Activated T-helper 1 cell treated with anti-CD3 and anti-CD28 coated beads, Interleukin-12 subunit alpha, Interleukin-12 subunit beta, Interleukin-2, Interleukin-4 antibody, amounts not matched to agents 30 ng/mL and 10 ng/mL and 1 ng/mL, durations not matched to agents 14 hours and 24 hours and 36 hours (primary cell): Measurements from ENCODE around the gene MRGPRX1. TPM values are rescaled to one million over a fixed set of nuclear protein-coding genes. Genes with fewer than 3 reads are reported as not detected.
"Not testable (repeated sequence)": the region's sequence is repeated elsewhere in the genome, so short reads cannot be mapped to it uniquely, and the experiment has no call there.

Experiments
- DNase-seq: peaks from one replicate; pipeline ENCODE4 v3.0.0; 2021; ENCODE audit warnings: low spot score
- H3K27ac Mint-ChIP-seq: one replicate; pipeline ENCODE4 v1.8.0; 2021; ENCODE audit warnings: mild to moderate bottlenecking, mixed read lengths
- H3K27me3 Mint-ChIP-seq: one replicate; pipeline ENCODE4 v1.8.0; 2022; ENCODE audit warnings: mild to moderate bottlenecking, moderate library complexity, mixed read lengths; ENCODE audit not compliant: insufficient read depth
- H3K36me3 Mint-ChIP-seq: one replicate; pipeline ENCODE4 v1.8.0; 2021; ENCODE audit warnings: low read depth, mixed read lengths
- H3K4me1 Mint-ChIP-seq: one replicate; pipeline ENCODE4 v1.8.0; 2021; ENCODE audit warnings: low read depth, mixed read lengths
- H3K4me3 Mint-ChIP-seq: one replicate; pipeline ENCODE4 v1.8.0; 2021; ENCODE audit warnings: mild to moderate bottlenecking, moderate library complexity, mixed read lengths
- H3K9me3 Mint-ChIP-seq: one replicate; pipeline ENCODE4 v1.8.0; 2021; ENCODE audit warnings: mixed read lengths
- intact Hi-C: fragments of 100-400 bp; cut with micrococcal nuclease; formaldehyde crosslinking; loops from one replicate; pipeline ENCODE4 v1.15.1; 2024
- total RNA-seq: library from RNA; stranded (reverse); gene quantifications from 2 replicates; pipeline ENCODE4 v1.2.3, GENCODE V29; 2022

The MRGPRX1 gene
- total RNA-seq, 1 donor from 2014 or later, result not detected

- H3K27ac Mint-ChIP-seq, H3K4me1 Mint-ChIP-seq, H3K9me3 Mint-ChIP-seq, H3K4me3 Mint-ChIP-seq, DNase-seq, H3K27me3 Mint-ChIP-seq, intact Hi-C loops, H3K36me3 Mint-ChIP-seq: not testable (repeated sequence)
These were observed 13.8 kb downstream of the MRGPRX1 start for GRCh38 chr11:18925426-18925825.

DNA sequence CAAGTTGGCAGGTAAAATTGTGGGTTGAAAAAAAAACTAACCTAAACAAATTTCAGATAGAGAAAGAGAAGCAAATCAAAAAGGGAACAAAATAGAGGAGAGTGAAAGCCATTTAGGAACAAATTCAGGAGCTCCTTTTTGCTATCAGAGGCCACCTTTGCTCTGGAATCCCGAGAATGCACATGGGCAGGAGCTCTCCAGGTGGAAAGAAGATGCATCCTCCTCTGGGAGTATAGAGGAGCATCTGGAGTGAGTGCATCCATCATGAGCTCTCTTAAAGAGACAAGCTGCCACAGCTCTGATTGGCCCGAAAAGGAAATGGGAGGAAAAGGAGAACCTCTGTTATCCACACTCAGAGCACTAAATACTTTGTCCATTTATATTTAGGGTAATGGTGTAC, 26.3 kb downstream of the MRGPRX1 start:
- Mint-ChIP-seq H3K4me1 (no peaks in the 10 kb centered on the region), H3K36me3 (no peaks in the 10 kb centered on the region), H3K9me3 (no peaks in the 10 kb centered on the region), H3K4me3 (no peak overlapping the region), H3K27me3 (no peaks in the 10 kb centered on the region), H3K27ac (no peak overlapping the region)
- no peak for DNase-seq
- intact Hi-C loops, result no loop called here

- no peak for DNase-seq
- no peaks in the 10 kb centered on the region for H3K4me1 Mint-ChIP-seq
- no peaks in the 10 kb centered on the region for H3K36me3 Mint-ChIP-seq
- H3K27ac Mint-ChIP-seq, result no peak overlapping the region
- peaks cover 3% of the 10 kb centered on the region for H3K27me3 Mint-ChIP-seq
- no peak overlapping the region for H3K4me3 Mint-ChIP-seq
- H3K9me3 Mint-ChIP-seq, result no peaks in the 10 kb centered on the region
- intact Hi-C loops, result no loop called here
These were observed 31.8 kb downstream of the MRGPRX1 start for GRCh38 chr11:18907391-18907790.

DNA sequence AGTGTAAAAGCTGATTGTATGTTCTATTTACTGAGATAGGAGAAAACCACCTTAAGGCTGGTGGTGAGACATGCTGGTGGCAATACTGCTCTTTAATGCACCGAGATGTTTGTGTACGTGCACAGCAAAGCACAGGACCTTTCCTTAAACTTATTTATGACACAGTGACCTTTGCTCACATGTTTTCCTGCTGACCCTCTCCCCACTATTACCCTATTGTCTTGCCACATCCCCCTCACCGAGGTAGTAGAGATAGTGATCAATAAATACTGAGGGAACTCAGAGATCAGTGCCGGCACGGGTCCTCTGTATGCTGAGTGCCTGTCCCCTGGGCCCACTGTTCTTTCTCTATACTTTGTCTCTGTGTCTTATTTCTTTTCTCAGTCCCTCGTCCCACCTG, 38.6 kb downstream of the MRGPRX1 start:
- H3K9me3 Mint-ChIP-seq, DNase-seq, H3K4me3 Mint-ChIP-seq, H3K27ac Mint-ChIP-seq, intact Hi-C loops, H3K4me1 Mint-ChIP-seq, H3K27me3 Mint-ChIP-seq, H3K36me3 Mint-ChIP-seq: not testable (repeated sequence)

DNA sequence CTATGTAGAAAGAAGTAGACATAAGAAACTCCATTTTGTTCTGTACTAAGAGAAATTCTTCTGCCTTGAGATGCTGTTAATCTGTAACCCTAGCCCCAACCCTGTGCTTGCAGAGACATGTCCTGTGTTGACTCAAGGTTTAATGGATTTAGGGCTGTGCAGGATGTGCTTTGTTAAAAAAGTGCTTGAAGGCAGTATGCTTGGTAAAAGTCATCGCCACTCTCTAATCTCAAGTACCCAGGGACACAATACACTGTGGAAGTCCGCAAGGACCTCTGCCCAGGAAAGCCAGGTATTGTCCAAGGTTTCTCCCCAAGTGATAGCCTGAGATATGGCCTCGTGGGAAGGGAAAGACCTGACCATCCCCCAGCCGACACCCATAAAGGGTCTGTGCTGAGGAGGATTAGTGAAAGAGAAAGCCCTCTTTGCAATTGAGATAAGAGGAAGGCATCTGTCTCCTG, 39.0 kb downstream of the MRGPRX1 start:
- H3K4me3 Mint-ChIP-seq, H3K4me1 Mint-ChIP-seq, H3K36me3 Mint-ChIP-seq, H3K9me3 Mint-ChIP-seq, DNase-seq, H3K27me3 Mint-ChIP-seq, intact Hi-C loops, H3K27ac Mint-ChIP-seq: not testable (repeated sequence)

- H3K27ac Mint-ChIP-seq, DNase-seq, intact Hi-C loops, H3K9me3 Mint-ChIP-seq, H3K27me3 Mint-ChIP-seq, H3K4me3 Mint-ChIP-seq, H3K4me1 Mint-ChIP-seq, H3K36me3 Mint-ChIP-seq: not testable (repeated sequence)
These were observed 47.5 kb downstream of the MRGPRX1 start for GRCh38 chr11:18891712-18892111.

DNA sequence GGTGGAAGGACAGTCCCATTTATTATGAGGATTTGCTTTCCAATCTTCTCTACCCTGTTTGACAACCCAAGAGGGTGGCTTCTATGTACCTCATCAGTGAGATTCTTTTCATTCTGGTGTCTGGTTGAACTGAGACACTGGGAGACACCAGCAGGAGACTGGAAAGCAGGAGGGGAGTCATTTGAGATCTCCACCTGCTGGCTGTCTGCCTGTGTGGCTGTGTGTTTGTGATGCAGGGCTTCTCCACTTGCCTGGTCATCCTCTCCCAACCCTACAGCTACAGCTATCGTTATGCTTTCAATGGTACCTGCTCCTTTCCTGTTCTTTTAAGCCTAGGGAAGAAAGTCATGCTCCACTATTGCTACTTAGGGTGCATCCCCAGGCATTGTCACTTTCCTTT, 48.6 kb downstream of the MRGPRX1 start:
- intact Hi-C loops, result no loop called here
- H3K9me3 Mint-ChIP-seq, result peaks cover 3% of the 10 kb centered on the region
- H3K4me1 Mint-ChIP-seq, result no peaks in the 10 kb centered on the region
- H3K4me3 Mint-ChIP-seq, result no peak overlapping the region
- no peak for DNase-seq
- H3K36me3 Mint-ChIP-seq, result no peaks in the 10 kb centered on the region
- H3K27ac Mint-ChIP-seq, result no peak overlapping the region
- H3K27me3 Mint-ChIP-seq, result peaks cover 10% of the 10 kb centered on the region

Other genes starting within 250 kb of the MRGPRX1 start
- gene TMEM86A, start 240.6 kb downstream of the MRGPRX1 start, total RNA-seq, result 0.52 and 0.93 TPM in 2 replicates
- 0.81 and 0.86 TPM in 2 replicates for gene IGSF22, start 213.2 kb downstream of the MRGPRX1 start, total RNA-seq
- gene PTPN5, start 147.6 kb downstream of the MRGPRX1 start, total RNA-seq, result not detected in 2 replicates
- 0.13 and 0.29 TPM in 2 replicates for gene MRGPRX2, start 121.3 kb upstream of the MRGPRX1 start, total RNA-seq
- gene ZDHHC13, start 177.8 kb upstream of the MRGPRX1 start, total RNA-seq, result 25.0 and 28.9 TPM in 2 replicates